Right lobe of liver (tissue), 4 donors: ENCODE results near the gene RBFOX1.

Experiments used
- POLR2A ChIP-seq: fragments of 450-650 bp; IDR thresholded peaks from one replicate; pipeline ENCODE4 v1.6.1; 2017; ENCODE audit warnings: antibody characterized with exemption, mild to moderate bottlenecking
- TF ChIP-seq, protein P1 (sequence below), 4 donors: fragments of 200-600 bp in 3 of 4; fragments of 450-650 bp in 1 of 4; IDR thresholded peaks; one replicate each; pipeline versions ENCODE4 v1.5.1 to v1.8.0; 2016 to 2022; ENCODE audit warnings: antibody characterized with exemption in 4 of 4, mild to moderate bottlenecking in 2 of 4
- donor health status: DM: no; HTN: no; CAD: no.
- donor health status: DM: no; HTN: no; CAD: no.
- donor health status: DM: no; HTN: yes; CAD: no.

DNA sequence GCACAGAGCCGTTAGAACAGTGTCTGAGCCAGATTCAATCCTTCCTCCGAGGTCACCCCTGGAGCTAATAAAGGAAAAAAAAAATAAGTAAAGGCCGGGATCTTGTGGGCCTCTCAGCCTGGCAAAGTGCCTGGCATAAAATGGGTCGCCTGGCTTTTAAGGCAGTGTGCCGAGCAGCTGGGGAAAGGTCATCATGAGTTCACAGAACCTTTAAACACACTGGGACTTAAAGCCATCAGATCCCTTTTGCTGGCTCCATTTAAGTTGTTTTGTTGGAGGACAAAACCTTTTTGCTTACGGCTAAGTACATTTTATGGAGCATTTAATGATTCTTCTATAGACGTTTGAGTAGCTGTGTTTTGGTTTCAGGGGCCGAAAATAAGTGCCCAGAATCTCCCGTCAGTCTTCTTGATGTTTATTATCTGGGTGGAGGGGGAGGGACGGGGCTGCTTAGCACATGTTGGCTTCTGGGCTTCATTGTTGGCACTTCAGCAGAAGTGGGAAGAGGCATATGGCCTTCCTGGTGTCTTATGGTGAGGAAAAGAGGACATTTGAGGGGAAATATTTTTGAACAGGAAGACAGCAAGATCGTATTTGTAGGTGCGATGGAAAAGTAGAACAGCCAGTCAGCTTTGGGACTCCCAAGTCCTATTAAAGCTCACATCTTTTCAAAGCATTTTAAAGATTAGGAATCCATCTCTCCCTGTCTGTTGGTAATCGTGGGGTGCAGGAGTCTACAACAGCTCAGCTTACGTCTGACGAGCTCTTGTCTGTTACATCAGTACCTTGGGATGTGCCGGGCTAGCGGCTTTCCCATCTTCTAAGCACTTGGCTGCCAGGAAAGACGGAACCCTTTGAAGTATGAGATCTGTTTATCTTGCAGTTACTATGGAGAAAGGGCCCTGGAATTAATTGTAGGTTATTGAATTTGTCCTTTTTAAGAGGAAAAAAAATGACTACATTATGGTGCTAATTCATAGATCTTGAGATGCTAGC lies 31.1 kb downstream of the RBFOX1 start:
- TF ChIP-seq, protein P1, sequence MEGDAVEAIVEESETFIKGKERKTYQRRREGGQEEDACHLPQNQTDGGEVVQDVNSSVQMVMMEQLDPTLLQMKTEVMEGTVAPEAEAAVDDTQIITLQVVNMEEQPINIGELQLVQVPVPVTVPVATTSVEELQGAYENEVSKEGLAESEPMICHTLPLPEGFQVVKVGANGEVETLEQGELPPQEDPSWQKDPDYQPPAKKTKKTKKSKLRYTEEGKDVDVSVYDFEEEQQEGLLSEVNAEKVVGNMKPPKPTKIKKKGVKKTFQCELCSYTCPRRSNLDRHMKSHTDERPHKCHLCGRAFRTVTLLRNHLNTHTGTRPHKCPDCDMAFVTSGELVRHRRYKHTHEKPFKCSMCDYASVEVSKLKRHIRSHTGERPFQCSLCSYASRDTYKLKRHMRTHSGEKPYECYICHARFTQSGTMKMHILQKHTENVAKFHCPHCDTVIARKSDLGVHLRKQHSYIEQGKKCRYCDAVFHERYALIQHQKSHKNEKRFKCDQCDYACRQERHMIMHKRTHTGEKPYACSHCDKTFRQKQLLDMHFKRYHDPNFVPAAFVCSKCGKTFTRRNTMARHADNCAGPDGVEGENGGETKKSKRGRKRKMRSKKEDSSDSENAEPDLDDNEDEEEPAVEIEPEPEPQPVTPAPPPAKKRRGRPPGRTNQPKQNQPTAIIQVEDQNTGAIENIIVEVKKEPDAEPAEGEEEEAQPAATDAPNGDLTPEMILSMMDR (IDR thresholded peaks at IDR 0.05): no peak
- no peak for TF ChIP-seq POLR2A
